HepG2 (cell line): ENCODE measurements around the gene MFSD8. TPM values are rescaled to one million over a fixed set of nuclear protein-coding genes. Genes with fewer than 3 reads are reported as not detected.

Experiments
- ATAC-seq: fragments of 200-7000 bp; cut with Tn5 transposase; 3 replicates; pipeline ENCODE4 v1.9.1; 2020; ENCODE audit warnings: mild to moderate bottlenecking, moderate library complexity
- BruUV-seq: library from RNA; stranded (reverse); fragments of 400-500 nt; replicated peaks from 2 replicates; lab custom pipeline; 2021; lab: Mats Ljungman, UMichigan
- CTCF ChIA-PET: fragments of 300-600 bp; formaldehyde crosslinking; extraction: SDS; loops from one replicate; lab custom pipeline; 2021; ENCODE audit warnings: low total read pairs, inconsistent platforms, low intra/inter-chr PET ratio; lab: Yijun Ruan, JAX
- POLR2A ChIA-PET: fragments of 350-600 bp; sonication (Branson Sonifier 250); formaldehyde crosslinking; loops from one replicate; lab custom pipeline; 2020; ENCODE audit warnings: antibody characterized with exemption, inconsistent platforms; lab: Yijun Ruan, JAX
- DNase-seq: peaks from one replicate; pipeline ENCODE4 v3.0.0-alpha.2; 2015; ENCODE audit warnings: low spot score
- FAIRE-seq: peaks from 3 replicates; lab custom pipeline; 2011; peaks lifted over from hg19 to GRCh38; lab: Jason Lieb, UNC
- H2AFZ ChIP-seq: one replicate; pipeline ENCODE4 v1.6.1; 2011; ENCODE audit warnings: low read length, inconsistent platforms
- H3K27ac ChIP-seq: fragments of 300-600 bp; 3 replicates; pipeline ENCODE4 v1.8.0; 2011; ENCODE audit warnings: mixed run types, mild to moderate bottlenecking, mixed read lengths, low read length, inconsistent platforms; ENCODE audit not compliant: insufficient read depth; ENCODE audit errors: extremely low read length
- H3K27me3 ChIP-seq, 2 experiments: fragments of 200-600 bp in 1 of 2; 2 replicates in 1 of 2; 3 replicates in 1 of 2; pipeline versions ENCODE4 v1.6.0 to v1.8.0; 2011; ENCODE audit warnings: low read length in 2 of 2, mild to moderate bottlenecking in 2 of 2, moderate library complexity in 2 of 2, inconsistent platforms in 1 of 2; ENCODE audit not compliant: insufficient read depth in 2 of 2, control insufficient read depth in 1 of 2
- H3K36me3 ChIP-seq, 2 experiments: fragments of 200-600 bp in 1 of 2; replicated peaks in 1 of 2; 2 replicates in 1 of 2; 3 replicates in 1 of 2; pipeline versions ENCODE4 v1.5.1 to v1.8.0; 2011; ENCODE audit warnings: low read length in 2 of 2, inconsistent platforms in 1 of 2; ENCODE audit not compliant: insufficient read depth in 2 of 2, control insufficient read depth in 1 of 2
- H3K4me1 ChIP-seq: 2 replicates; pipeline ENCODE4 v1.5.1; 2012; ENCODE audit warnings: low read length, inconsistent platforms; ENCODE audit not compliant: insufficient read depth
- H3K4me2 ChIP-seq: 2 replicates; pipeline ENCODE4 v1.6.0; 2011; ENCODE audit warnings: low read depth, low read length, inconsistent platforms
- H3K4me3 ChIP-seq, 3 experiments: fragments of 200-600 bp in 1 of 3; sonication (generic), shearing (Covaris generic) in 1 of 3; replicated peaks in 1 of 3; 2 replicates each; pipeline ENCODE4 v1.5.1; 2011 to 2016; ENCODE audit warnings: low read length in 3 of 3, inconsistent platforms in 2 of 3, low read depth in 2 of 3, mild to moderate bottlenecking in 2 of 3, control low read depth in 1 of 3, mixed read lengths in 1 of 3; ENCODE audit not compliant: insufficient read depth in 1 of 3
- H3K79me2 ChIP-seq: one replicate; pipeline ENCODE4 v1.6.1; 2011; ENCODE audit warnings: low read length, inconsistent platforms; ENCODE audit not compliant: insufficient read depth
- H3K9ac ChIP-seq: 2 replicates; pipeline ENCODE4 v1.6.0; 2011; ENCODE audit warnings: mild to moderate bottlenecking, low read depth, low read length, inconsistent platforms; ENCODE audit not compliant: insufficient read depth
- H3K9me3 ChIP-seq: 2 replicates; pipeline ENCODE4 v1.5.1; 2012; ENCODE audit warnings: mild to moderate bottlenecking, low read length
- H4K20me1 ChIP-seq: 2 replicates; pipeline ENCODE4 v1.6.0; 2011; ENCODE audit warnings: inconsistent platforms, mild to moderate bottlenecking, low read length, moderate library complexity; ENCODE audit not compliant: insufficient read depth
- ADNP ChIP-seq: sonication (generic); formaldehyde crosslinking; IDR thresholded peaks from 2 replicates; pipeline ENCODE4 v1.4.0; 2020; ENCODE audit warnings: missing genetic modification reagents
- HMG20B ChIP-seq: conservative IDR thresholded peaks from 2 replicates; pipeline ENCODE4 v1.6.1; 2016; ENCODE audit warnings: missing genetic modification reagents, missing compliant biosample characterization
- HNRNPL ChIP-seq: fragments of 200-400 bp; formaldehyde crosslinking; IDR thresholded peaks from 2 replicates; pipeline ENCODE4 v1.6.1; 2017; ENCODE audit warnings: mild to moderate bottlenecking, low read depth, low read length
- KLF15 ChIP-seq: sonication (generic); formaldehyde crosslinking; IDR thresholded peaks from 2 replicates; pipeline ENCODE4 v1.8.1; 2023; ENCODE audit warnings: borderline replicate concordance, mild to moderate bottlenecking, inconsistent platforms, missing genetic modification reagents, mixed read lengths
- ONECUT2 ChIP-seq: sonication (generic); formaldehyde crosslinking; IDR thresholded peaks from 2 replicates; pipeline ENCODE4 v1.4.0; 2020; ENCODE audit warnings: missing genetic modification reagents
- POLR2A ChIP-seq, 2 experiments: IDR thresholded peaks; 2 replicates each; pipeline ENCODE4 v1.6.1; 2011; ENCODE audit warnings: low read depth in 2 of 2, low read length in 2 of 2, mild to moderate bottlenecking in 1 of 2, moderate library complexity in 1 of 2; ENCODE audit not compliant: insufficient read depth in 1 of 2
- RBM39 ChIP-seq: fragments of 200-400 bp; formaldehyde crosslinking; IDR thresholded peaks from one replicate; pipeline ENCODE4 v1.6.1; 2018; ENCODE audit warnings: antibody characterized with exemption, mild to moderate bottlenecking, low read depth, low read length; ENCODE audit not compliant: poor library complexity, severe bottlenecking
- REPIN1 ChIP-seq: sonication (generic); formaldehyde crosslinking; IDR thresholded peaks from 2 replicates; pipeline ENCODE4 v1.8.0; 2022; ENCODE audit warnings: missing genetic modification reagents, low read depth, mild to moderate bottlenecking, borderline replicate concordance
- SCMH1 ChIP-seq: sonication (generic); formaldehyde crosslinking; IDR thresholded peaks from 2 replicates; pipeline ENCODE4 v1.9.0; 2021; ENCODE audit warnings: missing genetic modification reagents, mild to moderate bottlenecking, borderline replicate concordance
- SP1 ChIP-seq, 2 experiments: fragments of 450-650 bp in 1 of 2; sonication (generic) in 1 of 2; formaldehyde crosslinking in 1 of 2; IDR thresholded peaks; 2 replicates each; pipeline versions ENCODE4 v1.4.0 to v1.6.1; 2016 to 2020; ENCODE audit warnings: missing genetic modification reagents in 1 of 2
- TBP ChIP-seq: sonication (generic); formaldehyde crosslinking; IDR thresholded peaks from 2 replicates; pipeline ENCODE4 v1.5.0; 2020; ENCODE audit warnings: missing genetic modification reagents
- TEAD2 ChIP-seq: sonication (generic); formaldehyde crosslinking; IDR thresholded peaks from 2 replicates; pipeline ENCODE4 v1.9.0; 2021; ENCODE audit warnings: missing genetic modification reagents
- ZMYM4 ChIP-seq: sonication (generic); formaldehyde crosslinking; IDR thresholded peaks from 2 replicates; pipeline ENCODE4 v1.8.1; 2023; ENCODE audit warnings: mild to moderate bottlenecking, missing genetic modification reagents
- ZNF326 ChIP-seq: sonication (generic); formaldehyde crosslinking; IDR thresholded peaks from 2 replicates; pipeline ENCODE4 v1.4.0; 2020; ENCODE audit warnings: missing genetic modification reagents, borderline replicate concordance
- ZNF546 ChIP-seq: sonication (generic); formaldehyde crosslinking; conservative IDR thresholded peaks from 2 replicates; pipeline ENCODE4 v1.8.1; 2023; ENCODE audit warnings: mild to moderate bottlenecking, missing genetic modification reagents
- WGBS: methylation state at CpG from one replicate; pipeline ENCODE4 v1.1.6; 2017; ENCODE audit warnings: low lambda C conversion rate; 5-methylcytosine and 5-hydroxymethylcytosine counted together
- in situ Hi-C: cut with HindIII; loops from 2 replicates; pipeline ENCODE4 v1.10.0; 2017; ENCODE audit warnings: low pct_unique_long_range_greater_than_20kb; ENCODE audit not compliant: extremely low pct_ligation_motif_present
- intact Hi-C: fragments of 100-400 bp; cut with micrococcal nuclease; formaldehyde crosslinking; loops from one replicate; pipeline ENCODE4 v1.10.0; 2022; ENCODE audit not compliant: unreplicated experiment
- polyA plus RNA-seq, 8 experiments: library from polyadenylated mRNA; depleted of rRNA in 3 of 8; stranded (reverse) in 7 of 8; unstranded in 1 of 8; fragments of >200 nt; fragmentation: Illumina TruSeq in 4 of 8; extraction: Trizol in 4 of 8; gene quantifications; 2 replicates each; pipeline versions ENCODE4 v1.2.1 to v1.2.3, GENCODE V29; 2011 to 2016; ENCODE audit warnings: low read depth in 4 of 8, missing spikeins in 1 of 8, mixed read lengths in 1 of 8; ENCODE audit not compliant: insufficient read depth in 1 of 8
- total RNA-seq, 5 experiments: library from RNA; depleted of rRNA; stranded (reverse); fragments of >200 nt; fragmentation: Illumina TruSeq; extraction: Trizol; gene quantifications; 2 replicates each; pipeline ENCODE4 v1.2.3, GENCODE V29; 2016; ENCODE audit warnings: low read depth in 1 of 5
- TF ChIP-seq, protein P1 (sequence below): sonication (generic); formaldehyde crosslinking; IDR thresholded peaks from 2 replicates; pipeline ENCODE4 v1.9.0; 2021; ENCODE audit warnings: missing genetic modification reagents, mild to moderate bottlenecking, borderline replicate concordance
- TF ChIP-seq, protein P2 (sequence below): sonication (generic); formaldehyde crosslinking; IDR thresholded peaks from 2 replicates; pipeline ENCODE4 v1.5.1; 2020; ENCODE audit warnings: mild to moderate bottlenecking, missing genetic modification reagents, moderate library complexity
- TF ChIP-seq, protein P3 (sequence below): sonication (generic); formaldehyde crosslinking; IDR thresholded peaks from 2 replicates; pipeline ENCODE4 v1.8.0; 2022; ENCODE audit warnings: missing genetic modification reagents, mild to moderate bottlenecking, inconsistent platforms, borderline replicate concordance

The MFSD8 gene
- total and polyA plus RNA-seq, 2 of the 13 experiments (the other 11 are each of a cell fraction or from before 2014, with no cell fraction given): 24.8 to 25.5 TPM

GRCh38 chr4:127988638-127989037 lies 23.7 kb upstream of the MFSD8 start:
- H3K79me2 ChIP-seq: no peaks in the 10 kb centered on the region
- H3K27ac ChIP-seq: no peak overlapping the region
- H3K4me1 ChIP-seq: no peaks in the 10 kb centered on the region
- H3K4me3 ChIP-seq: no peak overlapping the region
- BruUV-seq: no TSS peak
- no peak overlapping the region for H3K4me2 ChIP-seq
- H3K36me3 ChIP-seq: peaks cover 1 to 6% of the 10 kb centered on the region in 2 experiments; a peak in 2 of 5 replicates
- H2AFZ ChIP-seq: no peak overlapping the region
- no peaks in the 10 kb centered on the region for H3K27me3 ChIP-seq
- no peaks in the 10 kb centered on the region for H3K9me3 ChIP-seq
- FAIRE-seq (no peak), ATAC-seq (no peak), DNase-seq (no peak)
- in situ Hi-C loops (no loop called here), intact Hi-C loops (no loop called here)
- TF ChIP-seq RBM39 (no peak), HNRNPL (no peak), ZNF546 (CRISPR knock-in tag) (no peak), ADNP (CRISPR knock-in tag) (no peak), TBP (CRISPR knock-in tag) (no peak), ONECUT2 (CRISPR knock-in tag) (no peak), HMG20B (CRISPR knock-in tag) (no peak), ZNF326 (CRISPR knock-in tag) (no peak), POLR2A (IDR thresholded peaks at IDR 0.05; ENCODE audit: insufficient read depth in 1 of 2, low read depth in 2 of 2, low read length in 2 of 2) (no peak), SCMH1 (CRISPR knock-in tag) (no peak), KLF15 (CRISPR knock-in tag) (no peak), SP1 (IDR thresholded peaks at IDR 0.05) (no peak), SP1 (CRISPR knock-in tag; IDR thresholded peaks at IDR 0.05) (no peak), REPIN1 (CRISPR knock-in tag) (no peak), TEAD2 (CRISPR knock-in tag) (no peak), ZMYM4 (CRISPR knock-in tag) (no peak)
- TF ChIP-seq, protein P1, sequence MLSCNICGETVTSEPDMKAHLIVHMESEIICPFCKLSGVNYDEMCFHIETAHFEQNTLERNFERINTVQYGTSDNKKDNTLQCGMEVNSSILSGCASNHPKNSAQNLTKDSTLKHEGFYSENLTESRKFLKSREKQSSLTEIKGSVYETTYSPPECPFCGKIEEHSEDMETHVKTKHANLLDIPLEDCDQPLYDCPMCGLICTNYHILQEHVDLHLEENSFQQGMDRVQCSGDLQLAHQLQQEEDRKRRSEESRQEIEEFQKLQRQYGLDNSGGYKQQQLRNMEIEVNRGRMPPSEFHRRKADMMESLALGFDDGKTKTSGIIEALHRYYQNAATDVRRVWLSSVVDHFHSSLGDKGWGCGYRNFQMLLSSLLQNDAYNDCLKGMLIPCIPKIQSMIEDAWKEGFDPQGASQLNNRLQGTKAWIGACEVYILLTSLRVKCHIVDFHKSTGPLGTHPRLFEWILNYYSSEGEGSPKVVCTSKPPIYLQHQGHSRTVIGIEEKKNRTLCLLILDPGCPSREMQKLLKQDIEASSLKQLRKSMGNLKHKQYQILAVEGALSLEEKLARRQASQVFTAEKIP: no peak
- TF ChIP-seq, protein P2, sequence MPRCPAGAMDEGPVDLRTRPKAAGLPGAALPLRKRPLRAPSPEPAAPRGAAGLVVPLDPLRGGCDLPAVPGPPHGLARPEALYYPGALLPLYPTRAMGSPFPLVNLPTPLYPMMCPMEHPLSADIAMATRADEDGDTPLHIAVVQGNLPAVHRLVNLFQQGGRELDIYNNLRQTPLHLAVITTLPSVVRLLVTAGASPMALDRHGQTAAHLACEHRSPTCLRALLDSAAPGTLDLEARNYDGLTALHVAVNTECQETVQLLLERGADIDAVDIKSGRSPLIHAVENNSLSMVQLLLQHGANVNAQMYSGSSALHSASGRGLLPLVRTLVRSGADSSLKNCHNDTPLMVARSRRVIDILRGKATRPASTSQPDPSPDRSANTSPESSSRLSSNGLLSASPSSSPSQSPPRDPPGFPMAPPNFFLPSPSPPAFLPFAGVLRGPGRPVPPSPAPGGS: no peak
- TF ChIP-seq, protein P3, sequence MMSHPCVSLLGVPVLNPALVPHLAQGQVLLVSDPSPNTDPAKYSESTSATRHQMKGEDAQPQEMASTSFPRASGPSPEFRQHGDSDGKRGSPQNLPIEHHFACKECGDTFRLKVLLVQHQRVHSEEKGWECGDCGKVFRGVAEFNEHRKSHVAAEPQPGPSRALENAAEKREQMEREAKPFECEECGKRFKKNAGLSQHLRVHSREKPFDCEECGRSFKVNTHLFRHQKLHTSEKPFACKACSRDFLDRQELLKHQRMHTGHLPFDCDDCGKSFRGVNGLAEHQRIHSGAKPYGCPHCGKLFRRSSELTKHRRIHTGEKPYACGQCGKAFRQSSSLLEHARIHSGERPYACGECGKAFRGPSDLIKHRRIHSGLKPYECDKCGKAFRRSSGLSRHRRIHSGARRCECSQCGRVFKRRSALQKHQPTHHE (CRISPR knock-in tag): no peak
- H4K20me1 ChIP-seq: no peaks in the 10 kb centered on the region
- ChIA-PET CTCF (no interaction called here), POLR2A (no interaction called here)
- WGBS: 98% methylated on average over 6 of the region's 6 CpGs
- H3K9ac ChIP-seq: no peak overlapping the region
